Measurements from ENCODE around the gene SRY. TPM values are rescaled to one million over a fixed set of nuclear protein-coding genes. Genes with fewer than 3 reads are reported as not detected.
"Not testable (repeated sequence)": the region's sequence is repeated elsewhere in the genome, so short reads cannot be mapped to it uniquely, and the experiment has no call there.

Gene SRY
- not detected in 2 replicates for total RNA-seq (2014; rRNA removed; shearing (Covaris generic))

DNA sequence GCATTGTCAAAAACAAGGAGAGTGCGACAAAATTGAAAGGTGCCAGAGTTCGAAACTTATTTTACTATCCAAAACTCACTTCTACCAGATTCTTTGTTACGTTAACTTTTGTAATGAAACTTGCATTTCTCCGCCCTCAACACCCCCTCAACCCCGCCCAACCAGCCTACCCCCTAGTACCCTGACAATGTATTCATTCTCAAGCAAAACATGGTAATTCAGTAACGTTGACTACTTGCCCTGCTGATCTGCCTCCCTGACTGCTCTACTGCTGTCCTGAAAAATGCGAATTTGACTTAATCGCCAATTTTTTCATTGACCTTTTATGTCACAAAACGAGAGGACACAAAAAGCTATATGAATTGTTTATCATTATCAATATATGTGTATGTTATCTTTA lies at the start of gene SRY:
TSS of gene SRY (minus strand) at position 83 of the 400 bp plus-strand sequence. CDS start at position 4, 79 bp downstream.
- H3K36me3 ChIP-seq, result no peaks in the 10 kb centered on the region
- DNase-seq (ENCODE audit: low read depth in 1 of 2, low spot score in 2 of 2), result no peak
- no peaks in the 10 kb centered on the region for H3K9me3 ChIP-seq (replicated peaks)
- H3K4me1 ChIP-seq (replicated peaks), result no peaks in the 10 kb centered on the region
- H3K27ac ChIP-seq, result no peak within 1 kb of the TSS
- H3K27me3 ChIP-seq (replicated peaks), result no peaks in the 10 kb centered on the region
- no peak within 1 kb of the TSS for H3K4me3 ChIP-seq

DNA sequence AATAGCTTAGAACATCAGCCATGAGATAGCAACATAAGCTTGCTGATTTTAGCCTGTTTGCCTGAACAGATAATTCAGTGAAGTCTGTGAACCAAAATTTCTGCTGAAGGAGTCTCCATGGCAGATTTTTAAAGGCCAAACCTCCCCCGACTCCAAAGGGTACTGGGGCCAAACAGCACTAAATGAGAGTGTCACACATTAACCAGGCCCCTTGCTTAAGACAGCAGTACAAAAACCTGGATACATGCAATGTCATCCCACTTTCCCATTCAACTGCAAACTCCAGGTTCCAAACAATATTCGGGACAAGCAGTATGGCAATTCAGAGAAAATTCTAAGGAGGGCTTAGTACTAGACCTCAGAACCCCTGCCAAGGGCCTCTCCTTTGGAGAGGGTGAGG lies 49.6 kb upstream of the SRY start:
- H3K9me3 ChIP-seq (replicated peaks), result no peaks in the 10 kb centered on the region
- H3K4me1 ChIP-seq (replicated peaks), result no peaks in the 10 kb centered on the region
- no peaks in the 10 kb centered on the region for H3K36me3 ChIP-seq
- H3K4me3 ChIP-seq, result no peak overlapping the region
- no peak overlapping the region for H3K27ac ChIP-seq
- DNase-seq (ENCODE audit: low read depth in 1 of 2, low spot score in 2 of 2), result no peak
- H3K27me3 ChIP-seq (replicated peaks), result no peaks in the 10 kb centered on the region

DNA sequence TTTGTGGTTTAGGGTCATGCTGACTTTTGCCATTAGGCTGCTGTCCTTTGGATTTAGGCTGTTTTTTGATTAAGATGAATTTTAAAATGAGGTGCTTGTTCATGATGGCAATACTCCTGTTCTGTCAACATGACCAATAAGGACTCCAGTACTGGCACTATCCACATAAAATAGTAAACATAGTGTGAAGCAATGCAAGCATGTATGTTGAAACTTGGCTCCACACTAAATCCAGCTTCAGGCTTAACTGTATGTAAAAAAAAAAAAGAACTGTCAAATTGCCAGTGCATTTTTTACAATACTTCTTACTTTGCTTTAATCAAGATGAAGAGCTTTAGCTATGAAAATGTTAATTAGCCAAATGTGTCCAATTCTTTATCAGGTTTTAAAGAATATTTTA lies 47.7 kb upstream of the SRY start:
- Histone ChIP-seq H3K36me3 (no peaks in the 10 kb centered on the region), H3K4me3 (no peak overlapping the region), H3K27me3 (replicated peaks) (no peaks in the 10 kb centered on the region), H3K27ac (no peak overlapping the region), H3K9me3 (replicated peaks) (no peaks in the 10 kb centered on the region), H3K4me1 (replicated peaks) (no peaks in the 10 kb centered on the region)
- DNase-seq (ENCODE audit: low read depth in 1 of 2, low spot score in 2 of 2), result no peak

DNA sequence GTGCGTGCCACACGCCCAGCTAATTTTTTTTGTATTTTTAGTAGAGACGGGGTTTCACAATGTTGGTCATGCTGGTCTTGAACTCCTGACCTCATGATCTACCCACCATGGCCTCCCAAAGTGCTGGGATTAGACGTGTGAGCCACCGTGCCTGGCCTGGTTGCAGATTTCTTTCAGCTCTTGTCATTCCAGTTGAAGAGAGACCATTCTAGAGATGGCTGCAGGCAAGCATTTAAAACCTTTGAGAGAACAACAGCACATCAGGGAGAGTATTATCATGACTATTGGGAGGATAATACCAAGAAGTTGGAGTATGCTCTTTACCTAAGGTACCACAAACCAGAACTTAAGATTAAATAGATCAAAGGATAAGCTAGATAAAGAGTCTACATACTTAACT lies 41.0 kb upstream of the SRY start:
- H3K27me3 ChIP-seq (replicated peaks), result no peaks in the 10 kb centered on the region
- H3K9me3 ChIP-seq (replicated peaks), result no peaks in the 10 kb centered on the region
- no peak overlapping the region for H3K4me3 ChIP-seq
- no peaks in the 10 kb centered on the region for H3K36me3 ChIP-seq
- H3K4me1 ChIP-seq (replicated peaks), result no peaks in the 10 kb centered on the region
- DNase-seq (ENCODE audit: low read depth in 1 of 2, low spot score in 2 of 2), result no peak
- H3K27ac ChIP-seq, result no peak overlapping the region

DNA sequence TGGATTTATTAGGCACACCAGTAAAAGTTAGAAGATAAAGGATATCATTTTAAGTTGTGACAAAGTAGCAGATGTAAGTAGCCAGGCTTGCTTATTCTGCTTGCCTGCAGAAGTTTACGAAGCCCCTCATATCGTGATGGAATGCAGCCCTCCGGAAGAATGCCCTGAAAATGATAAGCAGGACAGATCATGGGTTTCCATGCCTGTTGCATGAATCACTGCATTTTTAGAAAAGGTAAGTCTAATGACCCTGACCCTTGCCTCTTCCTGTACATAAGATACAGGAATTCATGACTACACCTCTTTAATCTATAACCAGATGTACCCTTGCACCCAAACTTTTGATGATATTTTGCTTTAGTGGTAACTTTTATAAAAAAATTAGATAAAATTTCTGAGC lies 37.0 kb upstream of the SRY start:
- DNase-seq (ENCODE audit: low read depth in 1 of 2, low spot score in 2 of 2), result no peak
- Histone ChIP-seq H3K4me1 (replicated peaks) (no peaks in the 10 kb centered on the region), H3K9me3 (replicated peaks) (no peaks in the 10 kb centered on the region), H3K27ac (no peak overlapping the region), H3K27me3 (replicated peaks) (no peaks in the 10 kb centered on the region), H3K36me3 (no peaks in the 10 kb centered on the region), H3K4me3 (no peak overlapping the region)

DNA sequence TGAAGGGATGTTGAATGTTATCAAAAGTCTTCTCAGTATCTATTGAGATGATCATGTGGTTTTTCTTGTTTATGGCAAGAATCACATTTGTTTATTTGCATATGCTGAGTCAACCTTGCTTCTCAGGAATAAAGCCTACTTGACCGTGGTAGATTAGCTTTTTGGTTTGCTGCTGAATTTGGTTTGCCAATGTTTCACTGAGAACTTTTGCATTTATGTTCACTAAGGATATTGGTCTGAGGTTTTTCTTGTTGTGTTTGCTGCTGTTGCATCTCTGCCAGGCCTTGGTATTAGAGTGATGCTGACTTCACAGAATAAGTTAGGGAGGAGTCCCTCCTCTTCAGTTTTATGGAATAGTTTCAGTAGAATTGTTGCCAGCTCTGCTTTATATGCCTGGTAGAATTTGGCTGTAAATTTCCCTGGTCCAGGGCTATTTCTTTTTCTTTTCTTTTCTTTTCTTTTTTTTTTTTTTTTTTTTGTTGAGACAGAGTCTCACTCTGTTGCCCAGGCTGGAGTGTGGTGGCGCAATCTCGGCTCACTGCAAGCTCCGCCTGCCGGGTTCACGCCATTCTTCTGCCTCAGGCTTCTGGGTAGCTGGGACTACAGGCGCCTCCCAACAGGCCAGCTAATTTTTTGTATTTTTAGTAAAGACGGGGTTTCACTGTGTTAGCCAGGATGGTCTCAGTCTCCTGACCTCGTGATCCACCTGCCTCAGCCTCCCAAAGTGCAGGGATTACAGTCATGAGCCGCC lies 29.8 kb upstream of the SRY start:
- H3K36me3 ChIP-seq, result not testable (repeated sequence)

DNA sequence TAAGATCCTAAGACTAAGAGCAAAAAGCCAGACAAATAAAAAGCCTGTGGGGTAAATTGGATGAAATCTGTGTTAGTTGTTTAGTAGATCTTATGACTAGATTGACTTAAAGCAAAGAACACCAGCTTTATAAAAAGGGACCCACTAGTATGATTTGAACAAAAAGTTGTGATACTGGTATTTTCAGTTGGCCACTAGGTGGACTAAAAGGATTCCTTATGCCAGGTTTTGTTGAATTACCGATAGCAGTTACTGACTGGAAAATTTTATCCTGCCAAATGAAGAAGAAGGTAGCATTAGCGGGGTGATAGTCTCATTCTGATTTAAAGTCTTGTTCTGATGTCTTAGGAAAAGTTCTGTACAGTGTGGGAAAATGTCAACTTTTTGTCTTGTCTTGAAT lies 12.8 kb upstream of the SRY start:
- peak in 1 of 2 experiments; percentile 4 for DNase-seq (ENCODE audit: low read depth in 1 of 2, low spot score in 2 of 2)
- Histone ChIP-seq H3K9me3 (replicated peaks) (no peaks in the 10 kb centered on the region), H3K27me3 (replicated peaks) (no peaks in the 10 kb centered on the region), H3K27ac (no peak overlapping the region), H3K4me3 (no peak overlapping the region), H3K36me3 (no peaks in the 10 kb centered on the region), H3K4me1 (replicated peaks) (no peaks in the 10 kb centered on the region)

More for the DNA sequence above, 29.8 kb upstream of the SRY start:
- not testable (repeated sequence) for H3K27me3 ChIP-seq (replicated peaks); H3K27ac ChIP-seq; H3K9me3 ChIP-seq (replicated peaks); H3K4me3 ChIP-seq
- DNase-seq (ENCODE audit: low read depth in 1 of 2, low spot score in 2 of 2), result peak in 1 of 2 experiments; percentile 67
- H3K4me1 ChIP-seq (replicated peaks), result peaks cover 12% of the 10 kb centered on the region

DNA sequence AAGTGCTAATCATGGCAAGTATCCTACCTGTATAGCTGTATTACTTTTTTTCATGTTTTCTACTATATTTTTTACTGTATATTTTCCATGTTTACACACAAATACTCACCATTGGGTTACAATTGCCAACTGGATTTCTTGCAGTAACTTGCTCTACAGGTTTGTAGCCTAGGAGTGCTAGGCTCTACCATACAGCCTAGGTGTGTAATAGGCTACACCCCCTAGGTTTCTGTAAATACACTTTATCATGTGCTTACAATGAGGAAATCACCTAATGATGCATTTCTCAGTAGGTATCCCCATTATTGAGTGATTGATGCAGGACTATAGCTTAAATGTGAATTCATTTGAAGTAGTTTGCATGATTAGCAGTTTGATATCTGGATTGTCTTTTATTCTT lies 10.5 kb upstream of the SRY start:
- no peak for DNase-seq (ENCODE audit: low read depth in 1 of 2, low spot score in 2 of 2)
- Histone ChIP-seq H3K36me3 (no peaks in the 10 kb centered on the region), H3K4me1 (replicated peaks) (no peaks in the 10 kb centered on the region), H3K27me3 (replicated peaks) (no peaks in the 10 kb centered on the region), H3K4me3 (no peak overlapping the region), H3K9me3 (replicated peaks) (no peaks in the 10 kb centered on the region), H3K27ac (no peak overlapping the region)

DNA sequence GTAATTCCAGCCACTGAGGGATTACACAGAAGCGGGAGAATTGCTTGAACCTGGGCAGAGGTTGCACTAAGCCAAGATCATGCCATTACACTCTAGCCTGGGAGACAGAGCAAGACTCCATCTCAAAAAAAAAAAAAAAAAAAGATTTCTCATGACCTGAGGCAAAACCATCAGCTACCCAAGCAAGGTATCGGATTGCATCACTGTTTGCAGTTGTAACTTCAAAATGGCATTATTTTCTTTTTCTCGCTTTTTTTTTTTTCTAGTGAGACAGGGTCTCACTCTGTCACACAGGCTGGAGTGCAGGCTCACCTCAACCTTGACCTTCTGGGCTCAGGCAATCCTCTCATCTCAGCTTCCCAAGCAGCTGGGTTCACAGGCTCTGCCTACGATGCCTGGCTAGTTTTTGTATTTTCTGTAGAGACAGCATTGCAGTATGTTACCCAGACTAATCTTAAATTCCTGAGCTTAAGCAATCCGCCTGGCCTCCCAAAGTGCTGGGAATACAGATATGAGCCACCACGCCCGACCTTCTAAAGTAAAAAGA lies 9.6 kb upstream of the SRY start:
- Histone ChIP-seq H3K4me3 (no peak overlapping the region), H3K36me3 (no peaks in the 10 kb centered on the region), H3K4me1 (replicated peaks) (no peaks in the 10 kb centered on the region), H3K9me3 (replicated peaks) (no peaks in the 10 kb centered on the region), H3K27ac (no peak overlapping the region), H3K27me3 (replicated peaks) (no peaks in the 10 kb centered on the region)
- DNase-seq (ENCODE audit: low read depth in 1 of 2, low spot score in 2 of 2), result no peak

DNA sequence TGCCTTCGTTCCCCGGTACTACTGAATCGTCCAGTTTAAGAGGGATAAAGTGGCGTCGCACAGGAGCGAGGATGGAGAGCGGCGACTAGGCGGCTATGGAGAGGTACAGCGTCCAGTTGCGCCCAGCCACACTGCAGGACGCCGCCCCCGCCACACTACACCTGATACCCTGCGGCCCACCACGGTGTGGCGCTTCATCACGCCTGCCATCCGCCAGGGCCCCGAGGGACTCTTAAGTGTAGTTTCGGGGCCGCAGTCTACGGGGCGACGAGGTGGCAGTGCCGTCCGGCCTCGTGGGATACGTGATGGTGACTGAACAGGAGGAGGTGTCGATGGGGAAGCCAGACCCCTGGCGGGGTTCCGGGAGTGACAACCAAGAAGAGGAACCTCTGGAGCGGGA lies 2.3 kb upstream of the SRY start:
- Histone ChIP-seq H3K36me3 (no peaks in the 10 kb centered on the region), H3K27me3 (replicated peaks) (no peaks in the 10 kb centered on the region), H3K4me3 (no peak overlapping the region), H3K9me3 (replicated peaks) (no peaks in the 10 kb centered on the region), H3K27ac (no peak overlapping the region), H3K4me1 (replicated peaks) (no peaks in the 10 kb centered on the region)
- no peak for DNase-seq (ENCODE audit: low read depth in 1 of 2, low spot score in 2 of 2)

DNA sequence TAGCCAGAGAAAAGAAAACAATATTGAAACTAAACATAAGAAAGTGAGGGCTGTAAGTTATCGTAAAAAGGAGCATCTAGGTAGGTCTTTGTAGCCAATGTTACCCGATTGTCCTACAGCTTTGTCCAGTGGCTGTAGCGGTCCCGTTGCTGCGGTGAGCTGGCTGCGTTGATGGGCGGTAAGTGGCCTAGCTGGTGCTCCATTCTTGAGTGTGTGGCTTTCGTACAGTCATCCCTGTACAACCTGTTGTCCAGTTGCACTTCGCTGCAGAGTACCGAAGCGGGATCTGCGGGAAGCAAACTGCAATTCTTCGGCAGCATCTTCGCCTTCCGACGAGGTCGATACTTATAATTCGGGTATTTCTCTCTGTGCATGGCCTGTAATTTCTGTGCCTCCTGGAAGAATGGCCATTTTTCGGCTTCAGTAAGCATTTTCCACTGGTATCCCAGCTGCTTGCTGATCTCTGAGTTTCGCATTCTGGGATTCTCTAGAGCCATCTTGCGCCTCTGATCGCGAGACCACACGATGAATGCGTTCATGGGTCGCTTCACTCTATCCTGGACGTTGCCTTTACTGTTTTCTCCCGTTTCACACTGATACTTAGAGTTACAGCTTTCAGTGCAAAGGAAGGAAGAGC lies 488 bp downstream of the SRY start:
- Histone ChIP-seq H3K9me3 (replicated peaks) (no peaks in the 10 kb centered on the region), H3K4me3 (no peak overlapping the region), H3K4me1 (replicated peaks) (no peaks in the 10 kb centered on the region), H3K27ac (no peak overlapping the region), H3K36me3 (no peaks in the 10 kb centered on the region), H3K27me3 (replicated peaks) (no peaks in the 10 kb centered on the region)
- DNase-seq (ENCODE audit: low read depth in 1 of 2, low spot score in 2 of 2), result no peak

Other genes with a start within 250 kb of the SRY start
- gene RPS4Y1, start 53.9 kb upstream of the SRY start, total RNA-seq (2014; rRNA removed; shearing (Covaris generic)), result 432 and 437 TPM in 2 replicates
- 18.8 and 41.8 TPM in 2 replicates for gene ZFY, start 147.7 kb upstream of the SRY start, total RNA-seq (2014; rRNA removed; shearing (Covaris generic))